Esophagus muscularis mucosa (tissue), 3 donors: ENCODE data around the gene CCDC186.

Experiments used
- CTCF ChIP-seq, 3 experiments: fragments of 200-600 bp in 2 of 3; fragments of 450-650 bp in 1 of 3; sonication (generic) in 2 of 3; IDR thresholded peaks; one replicate each; pipeline ENCODE4 v1.5.1; 2017 to 2019; ENCODE audit warnings: antibody characterized with exemption in 3 of 3, mild to moderate bottlenecking in 2 of 3, moderate library complexity in 1 of 3
- POLR2AphosphoS5 ChIP-seq, 2 donors: sonication (generic); formaldehyde crosslinking; IDR thresholded peaks; one replicate each; pipeline ENCODE4 v1.6.1; 2017; ENCODE audit warnings: antibody characterized with exemption in 2 of 2

GRCh38 chr10:114087655-114088054 is 86.3 kb downstream of the CCDC186 start:
- no peak for TF ChIP-seq POLR2AphosphoS5 (IDR thresholded peaks at IDR 0.05)
- peak in 1 of 3 experiments; percentile 8 for TF ChIP-seq CTCF (IDR thresholded peaks at IDR 0.05)
